Islet of Langerhans (tissue), 1 donor: ENCODE measurements around the gene KIF16B.
"Not testable (repeated sequence)": the region's sequence is repeated elsewhere in the genome, so short reads cannot be mapped to it uniquely, and the experiment has no call there.

Source experiments
- FAIRE-seq: peaks from one replicate; lab custom pipeline; 2011; peaks lifted over from hg19 to GRCh38; lab: Jason Lieb, UNC

The KIF16B gene

DNA sequence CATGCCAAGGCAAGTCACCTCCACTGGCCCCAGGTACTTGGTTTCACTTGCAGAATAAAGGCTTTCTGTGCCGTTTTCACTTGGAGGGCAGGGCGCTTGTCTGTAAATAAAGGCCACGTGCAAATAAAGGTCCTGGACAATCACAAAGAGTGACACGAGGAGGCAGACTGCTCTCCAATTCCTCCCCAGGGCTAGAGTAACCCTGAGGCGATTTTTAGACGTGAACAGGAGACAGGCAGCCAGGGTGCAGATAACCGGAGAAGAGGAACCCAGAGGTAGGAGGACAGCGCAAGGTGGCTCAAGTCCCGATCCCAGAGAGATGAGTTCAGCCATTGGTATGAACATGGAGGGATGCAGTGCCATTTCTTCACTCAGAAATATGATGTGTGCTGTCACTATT lies 327.4 kb downstream of the KIF16B start:
- no peak for FAIRE-seq

DNA sequence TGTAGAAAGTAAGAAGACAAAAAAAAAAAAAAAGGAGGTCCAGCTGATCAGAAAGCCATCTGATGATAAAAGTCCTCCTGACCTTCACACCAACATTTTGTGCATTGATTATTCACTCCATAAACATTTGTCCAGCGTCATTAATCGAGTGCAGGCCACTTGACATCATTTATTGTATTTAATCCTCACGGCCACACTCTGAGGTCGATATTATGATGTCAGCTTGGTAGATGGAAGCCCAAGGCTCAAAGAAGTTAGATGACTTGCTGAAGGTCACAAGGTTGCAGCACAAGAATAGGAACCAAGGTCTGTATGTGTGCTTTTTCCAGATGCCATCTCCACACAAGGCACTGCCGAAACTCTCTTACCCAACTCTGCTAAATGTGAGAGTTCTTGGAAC lies 328.4 kb downstream of the KIF16B start:
- FAIRE-seq = no peak

DNA sequence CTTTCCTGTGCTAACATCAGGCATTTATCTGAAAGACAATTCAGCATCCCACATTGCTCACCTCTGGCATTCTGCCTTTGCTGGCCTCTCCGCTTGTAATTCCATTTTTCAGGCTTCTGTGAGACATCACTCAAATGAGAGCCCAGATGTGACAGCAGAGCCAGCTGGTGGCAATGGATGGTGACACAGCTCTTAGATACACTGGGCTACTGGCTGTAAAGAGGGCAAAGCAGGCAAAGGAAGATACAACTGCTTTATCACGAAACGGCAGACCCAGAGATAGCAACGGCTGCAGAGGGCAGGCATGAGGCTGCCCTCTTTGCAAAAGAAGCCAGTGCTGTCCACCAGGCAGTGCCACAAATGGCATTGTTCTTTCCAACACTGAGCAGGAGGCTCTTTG lies 329.8 kb downstream of the KIF16B start:
- FAIRE-seq = no peak

DNA sequence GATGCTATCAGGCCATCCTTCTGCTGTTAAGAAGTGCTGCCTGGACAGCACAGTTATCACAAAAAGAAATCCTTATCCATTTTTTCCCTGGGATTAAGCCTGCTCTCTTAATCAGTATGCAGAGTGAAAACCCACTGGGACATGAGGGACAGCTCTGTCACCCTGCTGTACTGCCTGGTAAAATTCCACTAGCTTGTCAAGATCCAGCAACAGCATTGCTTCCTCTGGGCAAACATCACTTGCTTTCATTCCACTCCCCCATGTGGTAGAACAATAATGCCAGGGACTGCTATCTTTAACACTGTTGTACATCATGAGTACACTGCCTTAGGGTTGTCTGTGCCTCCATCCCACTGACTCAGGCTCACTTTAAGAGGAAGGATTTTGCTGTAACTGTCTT lies 331.3 kb downstream of the KIF16B start:
- FAIRE-seq = no peak

DNA sequence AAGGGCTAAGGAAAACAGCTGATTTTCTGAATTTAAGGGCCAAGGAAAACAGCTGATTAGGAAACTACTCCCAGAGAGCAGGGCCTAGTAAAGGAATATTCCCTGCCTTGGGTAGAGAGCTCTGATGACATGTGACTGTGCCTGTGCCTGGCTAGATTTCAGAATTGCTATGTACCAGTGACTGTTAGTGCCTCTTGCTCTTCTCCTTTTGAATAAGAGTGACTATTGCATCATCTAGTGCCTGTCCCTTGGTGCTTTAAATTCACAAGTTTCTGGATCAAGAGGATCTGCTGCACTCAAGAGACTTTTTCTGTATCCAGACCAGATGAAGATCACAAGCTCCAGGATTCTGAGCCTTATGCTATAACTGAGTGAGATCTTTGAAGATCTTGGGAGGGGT lies 332.9 kb downstream of the KIF16B start:
- FAIRE-seq = no peak

DNA sequence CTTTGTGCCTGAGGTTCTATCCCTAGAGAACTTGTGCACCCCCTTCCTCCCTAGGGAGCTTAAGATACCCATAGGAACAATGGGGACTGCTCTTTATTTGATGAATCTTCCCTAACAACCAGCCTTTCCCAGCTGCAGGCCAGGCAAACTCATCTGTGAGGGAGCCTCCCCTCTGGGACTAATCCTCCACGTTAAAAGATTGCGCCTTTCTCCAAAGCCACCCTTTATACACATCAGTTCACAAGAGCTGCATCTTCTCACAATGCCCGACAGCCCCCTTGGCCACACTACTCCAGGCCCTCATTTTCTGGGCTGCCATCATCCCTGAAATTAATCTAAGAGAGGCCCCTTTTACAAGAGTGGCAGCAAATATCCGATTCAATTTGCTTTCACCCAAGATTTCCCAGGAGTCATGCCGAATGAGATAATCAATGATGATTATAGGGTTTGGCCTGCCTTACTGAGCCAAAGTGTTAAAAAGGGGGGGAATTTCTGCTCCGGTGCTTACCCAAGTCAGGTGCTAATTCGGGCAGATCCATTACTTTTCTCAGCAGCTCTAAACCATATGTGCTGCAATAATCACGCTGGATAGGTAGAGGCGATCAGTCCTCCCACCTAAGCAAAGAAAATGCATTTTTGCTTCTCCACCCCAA lies 336.5 kb downstream of the KIF16B start:
- FAIRE-seq = no peak

DNA sequence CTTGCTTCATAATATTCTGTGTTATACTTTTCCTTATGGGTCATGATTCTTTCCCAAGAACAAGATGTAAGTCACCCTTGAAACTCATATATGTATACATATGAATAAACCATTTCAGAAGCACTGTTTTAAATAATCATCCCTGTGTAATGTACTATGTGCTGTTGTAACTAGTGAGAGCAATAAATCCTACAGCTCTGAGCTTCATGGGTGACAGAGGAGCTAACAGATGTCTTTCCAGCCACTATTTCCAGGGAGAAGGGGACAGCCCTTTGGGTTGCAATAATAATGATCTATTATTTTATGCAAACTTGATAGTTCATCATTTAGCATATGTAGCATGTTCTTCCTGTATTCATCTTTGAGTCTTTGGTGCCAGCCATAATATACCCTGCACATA lies 342.8 kb downstream of the KIF16B start:
- no peak for FAIRE-seq

DNA sequence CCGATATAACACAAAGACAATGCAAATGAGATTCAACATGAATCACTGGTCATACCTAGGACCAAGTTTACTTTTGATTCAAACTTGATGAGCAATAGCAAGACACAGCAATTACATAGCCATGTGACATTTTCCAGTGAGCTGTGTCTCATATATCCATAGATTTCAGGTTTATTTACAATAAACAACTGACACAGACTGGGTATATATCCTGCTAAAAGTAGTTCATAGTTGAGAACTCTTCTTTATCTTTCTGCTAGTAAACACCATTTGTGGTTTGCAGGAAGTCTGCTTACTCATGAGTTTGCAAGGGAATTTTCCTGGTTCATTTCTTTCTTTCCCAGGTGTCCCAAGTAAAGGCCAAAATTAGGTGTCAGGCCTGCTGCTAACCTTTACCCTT lies 343.4 kb downstream of the KIF16B start:
- FAIRE-seq = no peak

DNA sequence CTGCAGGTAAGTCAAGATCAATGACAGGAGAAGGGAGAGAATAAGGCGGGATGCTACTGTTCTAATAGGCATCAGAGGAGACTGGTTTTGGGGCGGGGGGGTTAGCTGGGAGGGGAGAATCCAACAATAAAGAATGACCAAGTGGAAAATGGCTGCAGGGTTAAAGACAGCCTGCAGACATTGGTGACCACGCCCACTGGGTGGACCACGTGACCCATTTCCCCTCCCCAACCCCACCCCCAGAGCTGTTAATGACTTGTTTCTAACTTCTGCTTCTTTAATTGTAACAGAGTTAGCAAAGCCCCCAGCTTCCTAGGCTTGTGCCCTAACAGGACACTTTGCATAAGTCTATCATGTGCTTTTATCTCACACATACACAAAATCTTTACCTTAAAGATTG lies 344.5 kb downstream of the KIF16B start:
- no peak for FAIRE-seq

DNA sequence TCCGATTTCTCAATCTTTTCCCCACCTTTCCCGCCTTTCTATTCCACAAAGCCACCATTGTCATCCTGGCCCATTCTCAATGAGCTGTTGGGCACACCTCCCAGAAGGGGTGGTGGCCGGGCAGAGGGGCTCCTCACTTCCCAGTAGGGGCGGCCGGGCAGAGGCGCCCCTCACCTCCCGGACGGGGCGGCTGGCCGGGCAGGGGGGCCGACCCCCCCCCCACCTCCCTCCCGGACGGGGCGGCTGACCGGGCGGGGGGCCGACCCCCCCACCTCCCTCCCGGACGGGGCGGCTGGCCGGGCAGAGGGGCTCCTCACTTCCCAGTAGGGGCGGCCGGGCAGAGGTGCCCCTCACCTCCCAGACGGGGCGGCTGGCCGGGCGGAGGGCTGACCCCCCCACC lies 346.3 kb downstream of the KIF16B start:
- not testable (repeated sequence) for FAIRE-seq

DNA sequence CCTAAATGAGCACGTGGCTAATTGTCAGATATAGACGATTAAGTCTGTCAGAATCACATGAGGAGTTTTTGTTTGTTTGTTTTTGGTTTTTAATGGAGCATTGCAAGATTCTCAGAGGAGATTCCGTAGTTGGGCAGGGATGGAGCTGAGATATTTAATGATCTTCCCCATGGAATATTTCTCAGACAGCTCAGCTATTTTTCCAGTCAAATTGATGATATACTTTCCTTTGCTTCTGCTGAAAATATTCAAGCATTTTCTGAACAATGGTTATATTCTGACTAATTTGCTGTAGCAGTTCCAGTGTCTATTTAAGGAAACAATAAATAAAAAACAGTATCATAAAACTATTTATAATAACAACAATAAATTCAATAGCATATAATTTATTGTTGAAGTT lies 348.4 kb downstream of the KIF16B start:
- no peak for FAIRE-seq

DNA sequence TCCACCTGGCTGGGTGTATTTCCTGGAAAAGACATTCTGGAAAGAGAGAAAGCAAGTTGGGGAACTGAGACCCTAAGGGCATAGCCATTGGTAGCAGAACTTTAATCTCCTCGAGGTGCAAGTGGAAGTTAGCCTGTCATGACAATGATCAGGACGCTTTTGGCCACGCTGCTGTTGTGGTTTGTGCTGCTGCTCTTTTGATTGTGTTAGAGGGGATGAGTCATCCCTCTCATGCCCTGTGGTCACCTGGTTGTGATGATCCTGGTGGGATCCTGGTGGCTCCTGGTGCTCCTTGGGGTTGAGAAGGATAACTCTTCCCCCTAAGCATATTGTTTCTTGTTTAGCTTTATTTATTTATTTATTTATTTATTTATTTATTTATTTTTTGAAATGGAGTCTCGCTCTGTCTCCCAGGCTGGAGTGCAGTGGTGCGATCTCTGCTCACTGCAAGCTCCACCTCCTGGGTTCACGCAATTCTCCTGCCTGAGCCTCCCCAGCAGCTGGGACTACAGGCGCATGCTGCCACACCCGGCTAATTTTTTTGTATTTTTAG lies 350.3 kb downstream of the KIF16B start:
- no peak for FAIRE-seq
